Heart right ventricle (tissue), 16 donors: ENCODE data around the gene DLG5. TPM values are rescaled to one million over a fixed set of nuclear protein-coding genes. Genes with fewer than 3 reads are reported as not detected.

Experiments used
- ATAC-seq, 8 donors: fragments of 200-7000 bp; cut with Tn5 transposase; one replicate each; pipeline ENCODE4 v1.9.1; 2020; ENCODE audit warnings: mild to moderate bottlenecking in 8 of 8, moderate library complexity in 8 of 8, moderate number of reproducible peaks in 1 of 8
- DNase-seq, 2 donors: peaks; one replicate each; pipeline ENCODE4 v3.0.0-alpha.2; 2020
- H3K27ac ChIP-seq, 10 donors: fragments of 200-600 bp; sonication (generic) in 2 of 10; one replicate each; pipeline versions ENCODE4 v1.5.0 to v1.8.0; 2020 to 2022; ENCODE audit warnings: mild to moderate bottlenecking in 3 of 10
- H3K27me3 ChIP-seq, 7 donors: fragments of 200-600 bp; one replicate each; pipeline ENCODE4 v1.8.0; 2021 to 2022; ENCODE audit warnings: mild to moderate bottlenecking in 2 of 7
- H3K36me3 ChIP-seq, 9 donors: fragments of 200-600 bp; sonication (generic) in 1 of 9; one replicate each; pipeline versions ENCODE4 v1.5.0 to v1.8.0; 2020 to 2022; ENCODE audit warnings: mild to moderate bottlenecking in 2 of 9
- H3K4me1 ChIP-seq, 9 donors: fragments of 200-600 bp; sonication (generic) in 1 of 9; one replicate each; pipeline versions ENCODE4 v1.5.0 to v1.8.0; 2020 to 2022; ENCODE audit warnings: mild to moderate bottlenecking in 4 of 9
- H3K4me3 ChIP-seq, 10 donors: fragments of 200-600 bp; sonication (generic) in 2 of 10; one replicate each; pipeline versions ENCODE4 v1.5.0 to v1.8.0; 2020 to 2022; ENCODE audit warnings: mild to moderate bottlenecking in 7 of 10, moderate library complexity in 2 of 10
- H3K9me3 ChIP-seq, 11 donors: fragments of 200-600 bp in 10 of 11; sonication (generic) in 2 of 11; one replicate each; pipeline versions ENCODE4 v1.5.0 to v1.8.0; 2013 to 2022; ENCODE audit warnings: mild to moderate bottlenecking in 2 of 11, control low read depth in 1 of 11, moderate library complexity in 1 of 11
- WGBS, 2 donors: extraction: QIAGEN DNeasy Blood & Tissue Kit; methylation state at CpG; one replicate each; pipeline ENCODE4 v1.1.7; 2013; ENCODE audit warnings: inconsistent platforms in 1 of 2; 5-methylcytosine and 5-hydroxymethylcytosine counted together
- intact Hi-C, 10 donors: fragments of 100-400 bp; cut with DNase I; formaldehyde crosslinking; loops; one replicate each; pipeline versions ENCODE4 v1.11.1 to v1.14.2; 2022
- polyA plus RNA-seq, 2 donors: library from polyadenylated mRNA; stranded (reverse); fragments of 200-250 nt; gene quantifications; one replicate each; pipeline ENCODE4 v1.2.3, GENCODE V29; 2013
- total RNA-seq, 10 donors: library from RNA; stranded (reverse); fragmentation: NEBNext Ultra II Directional in 3 of 10; extraction: Animal tissue kit (Norgen Biotek cat#: 25700) in 3 of 10; gene quantifications; one replicate each; pipeline versions ENCODE4 v1.2.1 to v1.2.4, GENCODE V29; 2021 to 2023
- TF ChIP-seq, protein P1 (sequence below), 9 donors: fragments of 200-600 bp; sonication (generic) in 2 of 9; IDR thresholded peaks; one replicate each; pipeline versions ENCODE4 v1.5.0 to v1.8.0; 2021 to 2022; ENCODE audit warnings: antibody characterized with exemption in 9 of 9, mild to moderate bottlenecking in 5 of 9, moderate library complexity in 1 of 9
- donor health status: Arrhythmogenic right ventricular cardiomyopathy.
- donor health status: ischemic (EF 13 %, LVEDD 7.1; RV severe dilation, severe dysfunction).
- donor health status: healthy with polysubstance abuse.
- donor health status: DM: no; HTN: yes; CAD: no.
- donor health status: DM: no; HTN: no; CAD: no.
- donor health status: ischemic (EF 25% LVEDD 6.9; RV normal size, moderate dysfunction).
- donor health status: ischemic (EF 25% LVEDD 5.7; RV mildly dilated, moderate dysfunction).
- donor health status: healthy.
- donor health status: DM: yes; HTN: yes; CAD: no.
- donor health status: Ischemic cardiomyopathy.
- donor health status: ischemic (EF 35%, LVEDD 5.7; RV mildly dilated, moderate dysfunction).
- donor health status: nonischemic (EF 11% LVEDD 7.7; RV severe dilation, severe dysfunction).
- donor health status: DM: yes; HTN: yes; CAD: no.
- donor health status: PGD.
- donor health status: ischemic (EF 29% LVEDD 5.4; RV normal size, mild dysfunction).
- donor health status: nonischemic (EF 23%, LVEDD 6.1; RV moderate dilation, normal function).

Gene DLG5
- total and polyA plus RNA-seq, 12 donors = 5.0 to 14.1 (median 10.8) TPM

DNA sequence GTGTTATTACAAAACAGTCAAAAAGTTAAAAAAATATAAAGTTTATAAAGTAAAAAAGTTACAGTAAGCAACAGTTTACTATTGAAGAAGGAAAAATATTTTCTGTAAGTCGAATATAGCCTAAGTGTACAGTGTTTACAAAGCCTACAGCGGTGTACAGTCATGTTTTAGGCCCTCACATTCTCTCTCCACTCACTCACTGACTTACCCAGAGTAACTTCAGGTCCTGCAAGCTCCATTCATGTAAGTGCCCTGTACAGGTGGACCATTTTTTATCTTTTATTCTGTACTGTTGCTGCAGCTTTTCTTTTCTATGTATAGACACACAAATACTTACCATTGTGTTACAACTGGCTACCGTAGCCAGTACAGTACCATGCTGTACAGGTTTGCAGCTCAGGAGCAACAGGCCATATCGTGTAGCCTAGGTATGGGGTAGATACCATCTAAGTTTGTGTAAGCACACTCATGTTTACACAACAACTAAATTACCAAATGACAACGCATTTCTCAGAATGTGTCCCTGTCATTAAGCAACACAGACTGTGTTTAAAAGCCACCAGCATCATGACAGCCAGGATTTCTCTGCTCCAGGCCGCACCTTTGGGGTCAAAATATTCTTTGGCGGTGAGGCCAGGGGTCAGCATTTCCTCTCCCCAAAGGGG, 67.2 kb downstream of the DLG5 start:
- no peak for DNase-seq
- Histone ChIP-seq H3K4me3 (no peak overlapping the region), H3K36me3 (peaks cover 0 to 30% (median 2%) of the 10 kb centered on the region in 9 donors), H3K4me1 (no peaks in the 10 kb centered on the region), H3K27ac (no peak overlapping the region), H3K27me3 (no peaks in the 10 kb centered on the region), H3K9me3 (no peaks in the 10 kb centered on the region)
- intact Hi-C loops = no loop called here
- ATAC-seq = no peak
- TF ChIP-seq, protein P1, sequence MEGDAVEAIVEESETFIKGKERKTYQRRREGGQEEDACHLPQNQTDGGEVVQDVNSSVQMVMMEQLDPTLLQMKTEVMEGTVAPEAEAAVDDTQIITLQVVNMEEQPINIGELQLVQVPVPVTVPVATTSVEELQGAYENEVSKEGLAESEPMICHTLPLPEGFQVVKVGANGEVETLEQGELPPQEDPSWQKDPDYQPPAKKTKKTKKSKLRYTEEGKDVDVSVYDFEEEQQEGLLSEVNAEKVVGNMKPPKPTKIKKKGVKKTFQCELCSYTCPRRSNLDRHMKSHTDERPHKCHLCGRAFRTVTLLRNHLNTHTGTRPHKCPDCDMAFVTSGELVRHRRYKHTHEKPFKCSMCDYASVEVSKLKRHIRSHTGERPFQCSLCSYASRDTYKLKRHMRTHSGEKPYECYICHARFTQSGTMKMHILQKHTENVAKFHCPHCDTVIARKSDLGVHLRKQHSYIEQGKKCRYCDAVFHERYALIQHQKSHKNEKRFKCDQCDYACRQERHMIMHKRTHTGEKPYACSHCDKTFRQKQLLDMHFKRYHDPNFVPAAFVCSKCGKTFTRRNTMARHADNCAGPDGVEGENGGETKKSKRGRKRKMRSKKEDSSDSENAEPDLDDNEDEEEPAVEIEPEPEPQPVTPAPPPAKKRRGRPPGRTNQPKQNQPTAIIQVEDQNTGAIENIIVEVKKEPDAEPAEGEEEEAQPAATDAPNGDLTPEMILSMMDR (IDR thresholded peaks at IDR 0.05) = no peak
- 90 to 95% methylated on average over 7 of the region's 7 CpGs for WGBS, 2 donors

DNA sequence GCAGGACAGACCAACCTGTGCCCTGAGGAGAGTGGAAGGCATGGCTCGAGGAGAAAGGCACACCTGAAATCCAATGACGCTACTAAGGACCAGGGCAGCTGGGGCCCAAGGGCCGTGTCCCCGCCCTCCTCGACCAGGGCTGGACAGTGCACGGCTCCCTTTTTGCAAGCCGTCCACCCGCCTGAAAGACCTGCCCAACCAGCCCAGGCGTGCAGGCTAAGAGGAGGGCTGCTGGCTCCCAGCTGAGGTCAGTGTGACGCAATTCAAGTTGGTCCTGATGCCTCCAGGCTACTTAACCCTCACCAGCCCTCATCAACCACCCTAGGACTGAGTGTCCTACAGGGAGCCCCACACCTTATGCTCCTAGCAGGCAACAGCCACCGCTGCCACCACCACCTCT, 69.3 kb downstream of the DLG5 start:
- ATAC-seq (peak in 4 of 8 donors; percentile 23 to 52 (median 36)), DNase-seq (no peak)
- no peaks in the 10 kb centered on the region for H3K9me3 ChIP-seq
- TF ChIP-seq, protein P1 (IDR thresholded peaks at IDR 0.05) = no peak
- H3K27me3 ChIP-seq = no peaks in the 10 kb centered on the region
- 91 to 93% methylated on average over 11 of the region's 11 CpGs for WGBS, 2 donors
- intact Hi-C loops = no loop called here
- H3K36me3 ChIP-seq = peaks cover 0 to 47% (median 18%) of the 10 kb centered on the region in 9 donors
- no peak overlapping the region for H3K4me3 ChIP-seq
- H3K27ac ChIP-seq = no peak overlapping the region
- H3K4me1 ChIP-seq = no peaks in the 10 kb centered on the region

DNA sequence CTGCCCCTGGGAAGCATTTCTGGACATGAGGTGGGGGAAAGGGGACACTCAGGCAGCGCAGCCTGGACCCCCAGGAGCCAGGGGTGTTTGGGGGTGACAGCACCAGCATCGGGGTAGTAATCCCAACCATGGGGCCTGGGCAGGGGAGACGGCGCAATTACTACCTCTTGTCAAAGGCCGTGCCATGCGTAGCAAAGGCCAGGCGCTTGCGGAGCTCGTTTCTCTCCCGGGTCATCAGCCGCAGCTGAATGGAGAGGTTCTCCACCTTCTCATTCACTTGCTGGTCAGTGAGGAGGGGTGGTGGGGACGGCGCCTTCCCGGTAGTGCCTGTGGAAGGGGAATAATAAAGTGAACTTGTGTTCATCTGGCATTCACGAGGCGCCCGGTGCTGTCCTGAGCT, 70.0 kb downstream of the DLG5 start:
- TF ChIP-seq, protein P1 (IDR thresholded peaks at IDR 0.05) = no peak
- 95% methylated on average over 17 of the region's 17 CpGs for WGBS, 2 donors
- ATAC-seq (no peak), DNase-seq (no peak)
- Histone ChIP-seq H3K9me3 (no peaks in the 10 kb centered on the region), H3K27ac (no peak overlapping the region), H3K4me1 (no peaks in the 10 kb centered on the region), H3K27me3 (no peaks in the 10 kb centered on the region), H3K4me3 (no peak overlapping the region), H3K36me3 (peaks cover 0 to 54% (median 18%) of the 10 kb centered on the region in 9 donors)
- intact Hi-C loops = no loop called here

DNA sequence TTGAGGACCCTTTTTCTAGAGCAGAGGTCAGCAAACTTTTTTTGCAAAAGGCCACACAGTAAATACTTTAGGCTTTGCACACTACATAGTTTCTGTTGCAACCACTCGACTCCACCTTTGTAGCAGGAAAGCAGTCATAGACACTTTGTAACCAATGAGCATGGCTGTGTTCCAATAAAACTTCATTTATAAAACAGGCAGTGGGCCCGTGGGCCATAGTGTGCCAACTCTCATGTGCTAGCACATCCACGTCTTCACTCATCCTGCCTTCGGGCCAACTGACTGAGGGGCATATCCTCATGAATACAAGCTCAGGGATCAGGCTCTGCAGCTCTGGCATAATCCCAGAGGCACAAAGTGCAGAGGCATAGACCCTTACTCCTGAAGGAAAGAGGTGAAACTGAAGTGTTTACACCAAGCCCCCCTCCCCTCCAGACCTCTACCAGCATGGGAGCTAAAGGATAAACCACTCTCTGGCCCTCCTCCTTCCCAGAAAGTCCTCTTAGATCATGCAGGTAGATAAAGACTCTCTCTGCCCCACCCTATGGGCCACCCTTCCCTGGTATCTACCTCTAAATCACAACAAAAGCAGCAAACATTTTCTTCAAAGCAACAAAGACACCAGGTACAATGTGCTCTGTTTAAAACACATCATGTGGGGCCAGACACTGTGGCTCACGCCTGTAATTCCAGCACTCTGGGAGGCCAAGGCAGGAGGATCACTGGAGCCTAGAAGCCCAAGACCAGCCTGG, 71.0 kb downstream of the DLG5 start:
- Histone ChIP-seq H3K9me3 (no peaks in the 10 kb centered on the region), H3K27ac (no peak overlapping the region), H3K4me3 (no peak overlapping the region), H3K4me1 (no peaks in the 10 kb centered on the region), H3K36me3 (peaks cover 0 to 64% (median 24%) of the 10 kb centered on the region in 9 donors), H3K27me3 (no peaks in the 10 kb centered on the region)
- ATAC-seq (no peak), DNase-seq (no peak)
- 84 to 90% methylated on average over 5 of the region's 5 CpGs for WGBS, 2 donors
- intact Hi-C loops = no loop called here
- TF ChIP-seq, protein P1 (IDR thresholded peaks at IDR 0.05) = no peak
